ENCODE data around the gene DHRS3. TPM values are rescaled to one million over a fixed set of nuclear protein-coding genes. Genes with fewer than 3 reads are reported as not detected.

The DHRS3 gene
- total RNA-seq, 1 experiment from 2014 or later: 54.5 TPM

- Histone ChIP-seq H3K9ac (ENCODE audit: extremely low read depth, insufficient read length, low read length) (no peak overlapping the region), H4K8ac (replicated peaks; ENCODE audit: insufficient read length, low read depth, low read length) (no peak overlapping the region), H3K23me2 (ENCODE audit: insufficient read length, low read depth, low read length, poor library complexity, severe bottlenecking) (peaks cover 13% of the 10 kb centered on the region), H3K27ac (ENCODE audit: insufficient read length, low read depth, low read length) (no peak overlapping the region), H3K23ac (ENCODE audit: insufficient read length, low read depth, low read length) (no peak overlapping the region), H4K91ac (ENCODE audit: insufficient read length, low read depth, low read length) (no peak overlapping the region), H3K79me1 (ENCODE audit: insufficient read depth, low read depth, low read length, poor library complexity, severe bottlenecking) (no peaks in the 10 kb centered on the region), H2BK12ac (ENCODE audit: insufficient read length, low read depth, low read length) (no peak overlapping the region), H4K20me1 (ENCODE audit: control insufficient read depth, insufficient read depth, insufficient read length) (no peaks in the 10 kb centered on the region), H3K14ac (ENCODE audit: insufficient read depth, low read length) (no peak overlapping the region), H3K18ac (ENCODE audit: insufficient read length, low read depth, low read length) (no peak overlapping the region), H3K9me3 (ENCODE audit: control insufficient read depth, low read depth, low read length) (no peaks in the 10 kb centered on the region), H2BK120ac (ENCODE audit: low read depth, low read length, poor library complexity, severe bottlenecking) (no peak overlapping the region), H3T11ph (ENCODE audit: low read length) (no peak overlapping the region), H3K27me3 (ENCODE audit: insufficient read depth, low read length) (no peaks in the 10 kb centered on the region; the same call in 1 of the 2 replicates), H3K4ac (ENCODE audit: low read depth, low read length) (no peak overlapping the region), H3K4me1 (ENCODE audit: insufficient read depth, low read length) (peaks cover 6% of the 10 kb centered on the region; the same call in 1 of the 2 replicates), H2BK20ac (ENCODE audit: low read depth, low read length, poor library complexity, severe bottlenecking) (no peak overlapping the region), H3K79me2 (ENCODE audit: insufficient read depth, low read length) (no peaks in the 10 kb centered on the region), H3K4me2 (ENCODE audit: insufficient read depth, insufficient read length, low read length) (no peak overlapping the region), H2BK15ac (ENCODE audit: low read depth, low read length) (no peak overlapping the region), H2AFZ (ENCODE audit: low read length) (no peak overlapping the region), H4K5ac (ENCODE audit: insufficient read length, low read depth, low read length) (no peak overlapping the region), H3K56ac (ENCODE audit: insufficient read length, low read depth, low read length) (no peak overlapping the region), H2BK5ac (ENCODE audit: insufficient read length, low read length) (no peak overlapping the region), H2AK5ac (ENCODE audit: insufficient read length, low read length) (no peak overlapping the region)
- H3K27ac Mint-ChIP-seq: no peak overlapping the region; a peak in 1 of 7 replicates
- peak overlapping the region in 1 of 2 experiments; percentile 89; a peak in 1 of 5 replicates for H3K4me3 Mint-ChIP-seq
- H3K9me3 Mint-ChIP-seq: no peaks in the 10 kb centered on the region; a peak in 1 of 5 replicates
- DNase-seq: no peak
- H3K36me3 Mint-ChIP-seq (ENCODE audit: insufficient read depth in 1 of 3, low read depth in 3 of 3): peaks cover 0 to 16% (median 13%) of the 10 kb centered on the region in 3 experiments; a peak in 4 of 7 replicates
- peaks cover 25% of the 10 kb centered on the region for H3K27me3 Mint-ChIP-seq (ENCODE audit: low read depth)
- peaks cover 38 to 39% of the 10 kb centered on the region in 2 experiments for H3K4me1 Mint-ChIP-seq
- no peak for TF ChIP-seq CTCF (conservative IDR thresholded peaks at IDR 0.05)
- no CpG with 5 or more reads among the region's 7 CpGs for WGBS (ENCODE audit: extremely low coverage, insufficient read length, low lambda C conversion rate)
These were observed 24.4 kb downstream of the DHRS3 start for GRCh38 chr1:12593621-12594066.

Data from H9 (cell line).